Measurements from ENCODE around the gene TSPAN13.
A peak's percentile ranks its signal among the peaks of the same experiment; 100 is the strongest.

Gene TSPAN13

GRCh38 chr7:16753102-16753931 lies at the start of gene TSPAN13:
TSPAN13 (plus strand) TSS chr7:16753755; CDS start chr7:16753968, 213 bp downstream.
- peak; percentile 95 to 99 (median 98) for DNase-seq

GRCh38 chr7:16708511-16708910 lies 45.0 kb upstream of the TSPAN13 start:
- DNase-seq: no peak

DNA sequence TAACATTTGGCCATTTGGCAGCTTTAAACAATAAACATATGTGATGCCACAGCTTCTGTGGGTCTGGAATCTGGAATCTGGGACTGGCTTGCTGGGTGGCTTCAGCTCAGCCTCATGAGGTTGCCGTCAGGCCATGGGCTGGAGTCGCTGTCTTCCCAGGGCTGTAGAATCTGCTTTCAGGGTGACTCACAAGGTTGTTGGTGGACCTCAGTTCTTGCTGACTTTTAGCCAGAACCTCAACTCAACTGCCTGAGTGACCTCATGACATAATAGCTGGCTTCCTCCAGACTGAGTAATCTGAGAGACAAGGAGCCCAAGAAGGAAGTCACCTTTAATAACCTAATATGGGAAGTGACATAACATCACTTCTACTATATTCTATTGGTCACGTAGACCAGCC lies 44.6 kb upstream of the TSPAN13 start:
- no peak for DNase-seq

GRCh38 chr7:16710651-16711050 lies 42.9 kb upstream of the TSPAN13 start:
- no peak for DNase-seq

DNA sequence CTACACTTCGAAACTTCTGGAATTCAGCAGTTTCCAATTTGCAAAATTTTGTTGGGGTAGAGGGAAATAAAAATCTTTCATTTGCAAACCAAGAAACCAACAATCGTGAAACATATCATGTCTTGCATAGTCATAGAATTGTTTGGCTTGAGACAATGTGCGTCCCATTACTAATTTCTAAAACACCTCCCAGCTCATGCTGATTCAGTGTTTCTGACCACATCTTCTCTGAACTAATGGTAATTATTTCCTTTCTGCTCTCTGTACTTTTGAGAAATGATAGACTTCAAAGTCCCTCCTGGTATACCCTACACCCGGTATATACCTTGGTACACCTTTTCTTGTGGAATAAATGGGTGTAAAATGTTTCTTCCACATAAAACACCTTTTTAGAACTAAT lies 41.8 kb upstream of the TSPAN13 start:
- no peak for DNase-seq

GRCh38 chr7:16712916-16713315 lies 40.6 kb upstream of the TSPAN13 start:
- DNase-seq: no peak

DNA sequence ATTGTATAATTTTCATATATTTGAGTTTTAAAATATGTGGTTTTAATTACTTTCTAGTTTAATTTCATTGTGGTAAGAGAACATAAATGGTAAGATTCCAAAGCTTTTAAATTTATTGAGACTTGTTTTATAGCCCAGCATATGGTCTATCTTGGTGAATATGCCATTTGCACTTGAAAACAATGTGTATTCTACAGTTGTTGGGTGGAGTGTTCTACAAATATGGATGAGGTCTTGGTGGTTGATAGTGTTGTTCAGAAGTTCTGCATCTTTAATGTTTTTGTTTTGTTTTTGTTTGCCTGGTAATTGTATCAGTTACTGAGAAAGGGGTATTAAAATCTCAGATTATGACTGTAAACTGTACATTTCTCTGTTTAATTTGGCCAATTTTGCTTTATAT lies 37.6 kb upstream of the TSPAN13 start:
- DNase-seq: no peak

- DNase-seq: peak in 1 of 3 experiments; percentile 33
Observed at GRCh38 chr7:16718111-16718656, 35.4 kb upstream of the TSPAN13 start.

- no peak for DNase-seq
Observed at GRCh38 chr7:16719699-16720098, 33.9 kb upstream of the TSPAN13 start.

DNA sequence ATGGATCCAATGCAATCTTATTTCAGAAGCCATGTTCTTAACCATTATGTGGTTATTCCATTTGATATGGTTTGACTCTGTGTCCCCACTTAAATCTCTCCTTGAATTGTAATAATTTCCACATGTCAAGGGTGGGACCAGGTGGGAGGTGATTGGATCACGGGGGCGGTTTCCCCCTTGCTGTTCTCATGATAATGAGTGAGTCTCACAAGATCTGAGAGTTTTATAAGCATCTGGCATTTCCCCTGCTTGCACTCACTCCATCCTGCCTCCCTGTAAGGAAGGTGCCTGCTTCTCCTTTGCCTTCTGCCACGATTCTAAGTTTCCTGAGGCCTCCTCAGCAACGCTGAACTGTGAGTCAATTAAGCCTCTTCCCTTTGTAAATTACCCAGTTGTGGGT lies 32.0 kb upstream of the TSPAN13 start:
- DNase-seq: no peak

DNA sequence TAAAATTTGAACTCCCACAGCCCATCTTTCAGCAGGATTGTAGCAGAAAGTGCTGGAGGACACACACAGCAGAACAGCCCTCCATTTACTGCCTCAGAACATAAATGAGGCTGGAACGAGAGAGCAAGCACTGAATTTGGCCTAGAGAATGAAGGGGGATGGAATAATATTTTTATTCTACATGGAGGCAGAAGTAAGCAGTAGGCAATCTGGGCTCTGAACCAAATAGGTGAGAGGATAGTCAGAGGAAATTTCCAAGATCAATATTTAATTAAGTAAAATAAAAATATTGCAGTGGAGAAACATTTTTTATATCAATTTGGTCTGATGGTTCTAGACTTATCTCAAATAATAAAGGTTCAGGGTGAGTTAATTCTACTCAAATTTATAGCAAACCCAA lies 29.2 kb upstream of the TSPAN13 start:
- no peak for DNase-seq

- DNase-seq: no peak
Observed at GRCh38 chr7:16726189-16726588, 27.4 kb upstream of the TSPAN13 start.

GRCh38 chr7:16727736-16728135 lies 25.8 kb upstream of the TSPAN13 start:
- DNase-seq: no peak

- no peak for DNase-seq
Observed at GRCh38 chr7:16728811-16729210, 24.7 kb upstream of the TSPAN13 start.

GRCh38 chr7:16729541-16729940 lies 24.0 kb upstream of the TSPAN13 start:
- DNase-seq: no peak

- no peak for DNase-seq
Observed at GRCh38 chr7:16730937-16731336, 22.6 kb upstream of the TSPAN13 start.

DNA sequence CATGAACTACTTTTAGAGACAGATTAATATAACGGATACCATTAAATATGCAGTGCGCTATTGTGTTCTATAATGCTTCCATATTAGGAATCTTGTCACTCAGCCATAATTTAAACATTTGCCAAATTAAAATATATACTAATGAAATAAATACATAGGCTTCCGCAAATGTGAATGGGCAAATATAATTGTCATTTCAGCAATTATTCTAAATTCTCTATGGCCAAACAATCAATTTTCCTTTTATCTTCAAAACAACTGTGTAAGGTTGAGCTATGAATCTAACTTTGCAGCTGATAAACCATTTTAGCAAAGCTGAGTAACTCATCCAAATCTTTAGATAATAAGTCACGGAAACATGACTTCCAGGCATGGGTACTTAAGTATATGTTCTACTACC lies 20.7 kb upstream of the TSPAN13 start:
- DNase-seq: no peak

DNA sequence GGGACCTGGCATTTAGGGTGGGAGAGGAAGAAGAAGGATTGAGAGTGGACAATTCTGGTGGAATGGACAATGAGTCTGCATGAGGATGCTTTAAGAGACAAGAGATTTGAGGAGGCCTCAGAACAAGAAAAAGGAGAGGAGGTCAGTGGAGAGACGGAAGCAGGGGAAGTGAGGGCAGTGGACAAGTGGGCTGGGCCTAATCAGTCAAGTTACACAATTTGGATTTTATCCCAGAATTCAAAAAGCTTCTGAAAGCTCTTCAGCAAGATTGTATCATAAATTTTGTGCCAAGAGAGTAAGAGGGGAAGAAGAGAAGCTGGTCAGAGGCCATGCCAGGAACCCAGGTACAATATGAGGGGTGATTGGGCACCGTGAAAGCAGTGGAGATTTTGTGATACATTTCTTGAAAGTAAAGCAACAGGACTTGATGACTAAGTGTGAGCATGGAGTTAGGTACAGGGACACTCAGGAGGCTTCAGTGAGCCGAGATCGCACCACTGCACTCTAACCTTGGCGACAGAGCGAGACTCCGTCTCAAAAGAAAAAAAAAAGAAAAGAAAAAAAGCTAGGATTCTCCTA lies 19.3 kb upstream of the TSPAN13 start:
- DNase-seq: no peak

DNA sequence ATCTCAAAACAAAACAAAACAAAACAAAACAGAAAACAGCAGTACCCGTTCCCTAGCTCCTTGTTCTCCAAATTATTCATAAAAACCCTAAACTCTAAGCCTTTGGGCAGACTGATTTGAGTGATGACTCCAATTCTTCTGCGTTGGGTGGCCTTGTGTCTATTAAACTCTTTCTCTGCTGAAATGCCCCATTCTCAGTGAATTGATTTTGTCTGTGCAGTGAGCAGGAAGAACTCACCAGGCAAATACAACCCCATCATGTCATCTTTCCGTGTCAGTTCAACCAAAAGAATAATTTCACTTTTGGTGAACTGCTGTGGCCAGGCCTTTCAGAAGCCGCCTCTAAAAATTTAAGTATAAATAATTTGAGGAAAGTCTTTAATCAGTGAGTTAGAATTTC lies 18.5 kb upstream of the TSPAN13 start:
- DNase-seq: no peak

GRCh38 chr7:16738011-16738688 lies 15.4 kb upstream of the TSPAN13 start:
- DNase-seq: peak in 1 of 3 experiments; percentile 15

GRCh38 chr7:16739863-16740622 lies 13.5 kb upstream of the TSPAN13 start:
- DNase-seq: peak in 1 of 3 experiments; percentile 19

DNA sequence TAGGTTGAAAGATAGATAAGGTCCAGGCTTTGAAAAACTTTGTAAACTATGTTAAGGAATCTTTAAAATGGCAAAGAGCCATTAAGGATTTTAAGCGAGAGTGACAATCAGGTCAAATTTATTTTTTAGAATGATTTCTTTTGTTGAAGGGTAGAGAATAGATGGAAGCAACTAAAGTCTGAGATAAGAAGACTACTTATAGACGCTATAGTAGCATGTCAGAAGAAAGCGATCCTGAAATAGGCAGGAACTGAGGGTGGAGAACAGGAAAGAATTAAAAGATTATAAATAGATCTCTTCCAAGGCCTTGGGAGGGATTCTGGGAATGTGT lies 13.0 kb upstream of the TSPAN13 start:
- DNase-seq: no peak

DNA sequence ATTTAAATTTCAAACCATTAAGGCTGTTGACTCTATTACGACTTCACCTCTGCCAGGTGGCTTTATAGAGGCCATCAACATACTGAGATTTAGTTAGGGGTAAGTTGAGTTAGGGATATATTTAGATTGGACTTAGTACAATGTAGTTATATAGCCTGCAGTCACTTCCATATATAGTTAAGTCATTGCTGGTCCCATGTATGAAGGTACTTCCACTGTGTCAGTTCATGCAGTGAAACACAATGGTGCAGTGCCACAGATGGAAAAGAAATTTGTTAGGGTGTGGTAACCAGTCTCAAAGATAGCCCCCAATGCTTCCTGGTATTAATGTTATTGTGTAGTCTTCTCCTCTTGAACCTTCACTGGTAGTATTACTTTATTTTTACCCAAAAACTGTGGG lies 12.6 kb upstream of the TSPAN13 start:
- DNase-seq: no peak
